Right lobe of liver (tissue), 6 donors: ENCODE measurements around the gene KLHL17. TPM values are rescaled to one million over a fixed set of nuclear protein-coding genes. Genes with fewer than 3 reads are reported as not detected.

Experiments
- ATAC-seq, 4 donors: fragments of 200-7000 bp; cut with Tn5 transposase; one replicate each; pipeline ENCODE4 v1.9.1; 2020; ENCODE audit warnings: mild to moderate bottlenecking in 4 of 4, moderate library complexity in 4 of 4
- DNase-seq, 3 donors: peaks; one replicate each; pipeline ENCODE4 v3.0.0-alpha.2; 2020
- H3K27ac ChIP-seq, 3 donors: fragments of 200-600 bp; one replicate each; pipeline ENCODE4 v1.8.0; 2022
- H3K27me3 ChIP-seq, 2 donors: fragments of 200-600 bp; one replicate each; pipeline ENCODE4 v1.8.0; 2022
- H3K36me3 ChIP-seq, 4 donors: fragments of 200-600 bp; sonication (generic) in 1 of 4; one replicate each; pipeline versions ENCODE4 v1.5.1 to v1.8.0; 2017 to 2022; ENCODE audit warnings: control low read depth in 1 of 4
- H3K4me1 ChIP-seq, 4 donors: fragments of 200-600 bp; sonication (generic) in 1 of 4; one replicate each; pipeline versions ENCODE4 v1.5.1 to v1.8.0; 2017 to 2022; ENCODE audit warnings: control low read depth in 1 of 4
- H3K4me3 ChIP-seq, 3 donors: fragments of 200-600 bp; one replicate each; pipeline ENCODE4 v1.8.0; 2022
- H3K9me3 ChIP-seq, 4 donors: fragments of 200-600 bp; sonication (generic) in 1 of 4; one replicate each; pipeline versions ENCODE4 v1.5.1 to v1.8.0; 2017 to 2022; ENCODE audit warnings: control low read depth in 1 of 4
- POLR2A ChIP-seq: fragments of 450-650 bp; IDR thresholded peaks from one replicate; pipeline ENCODE4 v1.6.1; 2017; ENCODE audit warnings: antibody characterized with exemption, mild to moderate bottlenecking
- WGBS: methylation state at CpG from one replicate; pipeline ENCODE4 v1.1.6; 2018; ENCODE audit warnings: low coverage, low lambda C conversion rate; ENCODE audit not compliant: insufficient coverage; ENCODE audit errors: missing lambda C conversion rate; 5-methylcytosine and 5-hydroxymethylcytosine counted together
- intact Hi-C, 2 donors: fragments of 100-400 bp; cut with DNase I; formaldehyde crosslinking; loops; one replicate each; pipeline versions ENCODE4 v1.11.2 to v1.14.1; 2022
- total RNA-seq, 6 experiments: library from RNA; depleted of rRNA in 2 of 6; stranded (reverse); fragments of >200 nt in 2 of 6; fragmentation: NEBNext Ultra II Directional in 3 of 6; extraction: Animal tissue kit (Norgen Biotek cat#: 25700) in 3 of 6; gene quantifications; one replicate each; pipeline versions ENCODE4 v1.1.0 to v1.2.4, GENCODE V29; 2016 to 2023
- TF ChIP-seq, protein P1 (sequence below), 4 donors: fragments of 200-600 bp in 3 of 4; fragments of 450-650 bp in 1 of 4; IDR thresholded peaks; one replicate each; pipeline versions ENCODE4 v1.5.1 to v1.8.0; 2016 to 2022; ENCODE audit warnings: antibody characterized with exemption in 4 of 4, mild to moderate bottlenecking in 2 of 4
- donor health status: DM: no; HTN: yes; CAD: no.
- donor health status: DM: no; HTN: no; CAD: no.
- donor health status: DM: no; HTN: no; CAD: no.
- donor health status: DM: no; HTN: yes; CAD: no.
- donor health status: DM: no; HTN: yes; CAD: no.

Gene KLHL17
- total RNA-seq, 6 experiments from 2014 or later, result 1.9 to 6.7 (median 4.3) TPM

DNA sequence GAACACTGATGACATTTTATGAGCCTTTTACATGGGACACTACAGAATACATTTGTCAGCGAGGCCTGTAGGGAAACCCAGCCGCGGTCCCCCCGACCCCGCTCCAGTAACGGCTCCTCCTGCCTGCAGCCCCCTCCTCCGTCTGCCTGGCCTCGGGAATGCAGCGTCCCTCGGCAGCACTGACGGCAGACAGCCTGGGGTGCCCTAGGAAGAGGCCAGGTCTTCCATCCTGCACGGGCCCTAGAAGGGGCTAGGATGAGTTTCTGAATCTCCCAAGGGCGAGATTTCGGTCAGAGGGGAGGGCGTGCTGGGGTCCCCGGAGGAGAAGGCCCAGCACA lies 28.2 kb upstream of the KLHL17 start:
- WGBS, result 100% methylated on average over 1 of the region's 16 CpGs
- intact Hi-C loops, result no loop called here
- H3K4me3 ChIP-seq, result no peak overlapping the region
- H3K27me3 ChIP-seq, result no peaks in the 10 kb centered on the region
- no peak overlapping the region for H3K27ac ChIP-seq
- no peak for DNase-seq
- ATAC-seq, result no peak
- no peak for TF ChIP-seq POLR2A
- TF ChIP-seq, protein P1, sequence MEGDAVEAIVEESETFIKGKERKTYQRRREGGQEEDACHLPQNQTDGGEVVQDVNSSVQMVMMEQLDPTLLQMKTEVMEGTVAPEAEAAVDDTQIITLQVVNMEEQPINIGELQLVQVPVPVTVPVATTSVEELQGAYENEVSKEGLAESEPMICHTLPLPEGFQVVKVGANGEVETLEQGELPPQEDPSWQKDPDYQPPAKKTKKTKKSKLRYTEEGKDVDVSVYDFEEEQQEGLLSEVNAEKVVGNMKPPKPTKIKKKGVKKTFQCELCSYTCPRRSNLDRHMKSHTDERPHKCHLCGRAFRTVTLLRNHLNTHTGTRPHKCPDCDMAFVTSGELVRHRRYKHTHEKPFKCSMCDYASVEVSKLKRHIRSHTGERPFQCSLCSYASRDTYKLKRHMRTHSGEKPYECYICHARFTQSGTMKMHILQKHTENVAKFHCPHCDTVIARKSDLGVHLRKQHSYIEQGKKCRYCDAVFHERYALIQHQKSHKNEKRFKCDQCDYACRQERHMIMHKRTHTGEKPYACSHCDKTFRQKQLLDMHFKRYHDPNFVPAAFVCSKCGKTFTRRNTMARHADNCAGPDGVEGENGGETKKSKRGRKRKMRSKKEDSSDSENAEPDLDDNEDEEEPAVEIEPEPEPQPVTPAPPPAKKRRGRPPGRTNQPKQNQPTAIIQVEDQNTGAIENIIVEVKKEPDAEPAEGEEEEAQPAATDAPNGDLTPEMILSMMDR (IDR thresholded peaks at IDR 0.05), result no peak
- no peaks in the 10 kb centered on the region for H3K9me3 ChIP-seq
- H3K36me3 ChIP-seq, result no peaks in the 10 kb centered on the region
- H3K4me1 ChIP-seq, result peaks cover 0 to 6% (median 0%) of the 10 kb centered on the region in 4 donors

DNA sequence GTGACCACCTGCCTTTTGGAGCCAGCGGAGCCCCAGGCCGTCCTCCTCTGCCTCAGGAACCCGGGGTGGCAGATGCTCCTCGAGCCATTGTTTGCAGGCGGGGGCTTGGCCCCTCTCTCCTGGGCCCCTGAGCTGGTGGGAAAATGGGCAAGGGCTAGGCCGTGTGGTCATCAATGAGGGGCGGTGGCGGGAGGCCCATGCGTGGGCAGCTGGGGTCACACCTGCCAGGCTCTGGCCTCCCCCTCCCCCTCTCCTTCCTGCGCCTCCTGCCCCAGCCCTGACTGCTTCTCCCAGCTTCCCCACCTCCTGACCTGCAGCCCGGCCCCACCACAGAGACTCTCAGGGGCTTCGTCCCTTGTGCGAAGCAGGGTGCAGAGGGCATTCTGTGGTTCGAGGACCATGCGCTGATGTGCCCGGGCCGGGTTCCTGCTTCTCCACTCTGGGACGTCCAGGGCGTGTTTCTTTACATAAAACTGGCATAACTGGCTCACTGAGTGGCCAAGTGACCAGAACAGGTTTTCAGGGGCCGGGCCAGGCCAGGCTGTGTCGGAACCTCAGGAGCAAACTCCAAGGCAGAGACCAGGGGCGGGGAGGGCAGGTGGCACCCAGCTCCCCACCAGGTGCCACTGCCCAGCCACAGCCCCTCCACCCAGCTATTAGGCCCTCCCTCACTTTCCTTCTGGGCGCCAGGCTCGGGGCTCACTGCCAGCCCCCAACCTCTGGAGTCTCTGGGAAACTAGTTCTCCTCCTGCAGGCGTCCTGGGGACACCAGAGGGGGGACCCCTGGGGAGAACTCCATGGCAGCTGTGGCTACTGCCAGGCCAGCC lies 27.4 kb upstream of the KLHL17 start:
- H3K4me3 ChIP-seq, result no peak overlapping the region
- DNase-seq, result no peak
- WGBS, result 94% methylated on average over 3 of the region's 25 CpGs
- no peaks in the 10 kb centered on the region for H3K27me3 ChIP-seq
- H3K27ac ChIP-seq, result no peak overlapping the region
- no peaks in the 10 kb centered on the region for H3K36me3 ChIP-seq
- intact Hi-C loops, result no loop called here
- peaks cover 0 to 6% (median 0%) of the 10 kb centered on the region in 4 donors for H3K4me1 ChIP-seq
- ATAC-seq, result no peak
- H3K9me3 ChIP-seq, result no peaks in the 10 kb centered on the region
- TF ChIP-seq, protein P1 (IDR thresholded peaks at IDR 0.05), result no peak
- no peak for TF ChIP-seq POLR2A

DNA sequence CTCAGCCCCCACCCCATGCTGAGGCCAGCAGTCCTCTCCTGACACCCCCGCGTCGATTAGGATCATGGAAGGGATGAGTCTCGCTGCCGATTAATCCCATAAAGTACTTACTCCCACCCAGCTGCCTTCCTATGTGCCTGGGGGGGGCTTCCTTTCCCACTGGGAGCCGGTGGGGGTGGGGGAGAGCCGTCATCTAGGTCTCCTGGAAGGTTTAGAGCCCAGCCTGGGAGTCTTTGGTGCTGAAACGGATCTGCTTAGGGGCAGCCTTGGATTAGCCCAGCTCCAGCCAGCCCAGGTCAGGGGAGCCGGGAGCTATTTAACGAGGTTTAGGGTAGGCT lies 26.8 kb upstream of the KLHL17 start:
- Histone ChIP-seq H3K9me3 (no peaks in the 10 kb centered on the region), H3K36me3 (no peaks in the 10 kb centered on the region), H3K4me3 (no peak overlapping the region), H3K4me1 (peaks cover 0 to 6% (median 0%) of the 10 kb centered on the region in 4 donors), H3K27ac (no peak overlapping the region), H3K27me3 (no peaks in the 10 kb centered on the region)
- TF ChIP-seq, protein P1 (IDR thresholded peaks at IDR 0.05), result no peak
- no peak for ATAC-seq
- intact Hi-C loops, result no loop called here
- DNase-seq, result no peak
- WGBS, result 53% methylated on average over 3 of the region's 10 CpGs

DNA sequence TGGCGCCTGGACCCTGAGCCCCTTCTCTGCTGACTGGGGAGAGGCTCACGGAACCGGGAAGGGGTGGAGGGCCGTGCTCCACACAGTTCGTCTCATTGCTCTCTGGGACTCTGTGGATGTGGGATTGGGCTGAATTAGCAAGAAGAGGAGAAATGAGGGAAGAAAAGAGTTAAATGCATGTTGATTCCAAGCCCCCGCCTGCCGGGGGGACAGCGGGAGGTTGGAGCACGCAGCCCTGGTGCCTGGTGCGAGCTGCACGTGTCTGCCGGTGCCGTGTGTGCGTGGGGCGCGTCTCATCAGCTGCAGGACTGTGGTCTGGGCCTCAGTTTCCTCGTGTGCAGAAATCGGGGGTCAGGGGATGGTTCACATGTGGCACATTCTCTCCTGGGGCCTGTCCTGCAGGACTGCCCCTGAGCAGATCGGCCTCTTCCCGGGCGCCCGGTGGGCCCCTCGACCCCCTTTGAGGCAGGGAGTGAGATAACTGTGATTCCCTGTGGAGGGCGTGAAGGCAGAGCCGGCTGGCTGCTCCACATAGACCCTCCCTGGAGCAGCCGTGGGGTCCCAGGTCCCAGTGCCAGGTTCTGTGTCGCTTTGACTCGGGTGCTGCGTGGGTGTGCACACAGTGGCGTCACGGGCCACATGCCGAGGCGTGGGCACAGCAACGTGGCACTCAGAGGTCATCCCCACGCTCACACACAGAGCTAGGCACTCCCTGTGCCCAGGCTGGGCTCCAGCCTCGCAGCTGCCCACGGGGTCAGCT lies 25.2 kb upstream of the KLHL17 start:
- DNase-seq (no peak), ATAC-seq (no peak)
- 34% methylated on average over 10 of the region's 37 CpGs for WGBS
- Histone ChIP-seq H3K4me3 (no peak overlapping the region), H3K9me3 (no peaks in the 10 kb centered on the region), H3K36me3 (no peaks in the 10 kb centered on the region), H3K27ac (no peak overlapping the region), H3K4me1 (peaks cover 0 to 6% (median 0%) of the 10 kb centered on the region in 4 donors), H3K27me3 (peaks cover 0 to 12% of the 10 kb centered on the region in 2 donors)
- TF ChIP-seq POLR2A, result no peak
- intact Hi-C loops, result no loop called here

DNA sequence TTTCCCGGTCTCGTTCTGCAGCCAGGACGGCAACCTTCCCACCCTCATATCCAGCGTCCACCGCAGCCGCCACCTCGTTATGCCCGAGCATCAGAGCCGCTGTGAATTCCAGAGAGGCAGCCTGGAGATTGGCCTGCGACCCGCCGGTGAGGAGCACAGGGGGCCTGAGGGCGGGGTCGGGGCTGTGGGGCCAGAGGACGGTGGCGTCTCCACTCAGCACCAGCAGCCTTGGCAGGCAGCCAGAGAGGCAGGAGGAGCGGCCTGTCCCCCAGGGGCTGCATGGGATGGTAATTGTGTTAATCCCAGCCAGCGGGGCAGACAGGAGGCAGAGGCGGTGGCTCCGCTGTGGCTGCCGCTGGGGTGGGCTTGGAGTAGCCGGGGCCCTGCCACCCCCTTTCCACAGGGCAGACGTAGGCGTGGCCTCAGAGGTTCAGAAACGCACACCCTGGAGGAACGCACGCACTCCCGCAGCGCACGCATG lies 24.6 kb upstream of the KLHL17 start:
- intact Hi-C loops, result no loop called here
- H3K9me3 ChIP-seq, result no peaks in the 10 kb centered on the region
- H3K36me3 ChIP-seq, result no peaks in the 10 kb centered on the region
- ATAC-seq (no peak), DNase-seq (no peak)
- H3K27me3 ChIP-seq, result peaks cover 0 to 12% of the 10 kb centered on the region in 2 donors
- 40% methylated on average over 3 of the region's 30 CpGs for WGBS
- no peak overlapping the region for H3K4me3 ChIP-seq
- H3K4me1 ChIP-seq, result peaks cover 0 to 11% (median 2%) of the 10 kb centered on the region in 4 donors
- no peak for TF ChIP-seq POLR2A
- H3K27ac ChIP-seq, result no peak overlapping the region
